Epithelial cell of proximal tubule (primary cell): ENCODE measurements around the gene GPR4. TPM values are rescaled to one million over a fixed set of nuclear protein-coding genes. Genes with fewer than 3 reads are reported as not detected.

Source experiments
- DNase-seq: peaks from one replicate; pipeline ENCODE4 v3.0.0-alpha.2; 2011; ENCODE audit warnings: low read depth
- H3K4me3 ChIP-seq: 2 replicates; pipeline ENCODE4 v1.5.1; 2011; ENCODE audit warnings: low read depth, mild to moderate bottlenecking, low read length
- total RNA-seq: library from RNA; depleted of rRNA; stranded (reverse); fragments of >200 nt; gene quantifications from 2 replicates; pipeline ENCODE4 v1.2.3, GENCODE V29; 2015
- TF ChIP-seq, protein P1 (sequence below): conservative IDR thresholded peaks from 2 replicates; pipeline ENCODE4 v1.5.1; 2012; ENCODE audit warnings: low read depth, mild to moderate bottlenecking, low read length

The GPR4 gene
- total RNA-seq, 1 donor from 2014 or later = not detected

- TF ChIP-seq, protein P1, sequence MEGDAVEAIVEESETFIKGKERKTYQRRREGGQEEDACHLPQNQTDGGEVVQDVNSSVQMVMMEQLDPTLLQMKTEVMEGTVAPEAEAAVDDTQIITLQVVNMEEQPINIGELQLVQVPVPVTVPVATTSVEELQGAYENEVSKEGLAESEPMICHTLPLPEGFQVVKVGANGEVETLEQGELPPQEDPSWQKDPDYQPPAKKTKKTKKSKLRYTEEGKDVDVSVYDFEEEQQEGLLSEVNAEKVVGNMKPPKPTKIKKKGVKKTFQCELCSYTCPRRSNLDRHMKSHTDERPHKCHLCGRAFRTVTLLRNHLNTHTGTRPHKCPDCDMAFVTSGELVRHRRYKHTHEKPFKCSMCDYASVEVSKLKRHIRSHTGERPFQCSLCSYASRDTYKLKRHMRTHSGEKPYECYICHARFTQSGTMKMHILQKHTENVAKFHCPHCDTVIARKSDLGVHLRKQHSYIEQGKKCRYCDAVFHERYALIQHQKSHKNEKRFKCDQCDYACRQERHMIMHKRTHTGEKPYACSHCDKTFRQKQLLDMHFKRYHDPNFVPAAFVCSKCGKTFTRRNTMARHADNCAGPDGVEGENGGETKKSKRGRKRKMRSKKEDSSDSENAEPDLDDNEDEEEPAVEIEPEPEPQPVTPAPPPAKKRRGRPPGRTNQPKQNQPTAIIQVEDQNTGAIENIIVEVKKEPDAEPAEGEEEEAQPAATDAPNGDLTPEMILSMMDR = peak; percentile 84
- no peak for DNase-seq
- H3K4me3 ChIP-seq = peak overlapping the region; percentile 40
Measured at GRCh38 chr19:45607071-45608029, 5.3 kb upstream of the GPR4 start.

GRCh38 chr19:45601115-45601514 lies 897 bp downstream of the GPR4 start:
- H3K4me3 ChIP-seq = no peak overlapping the region
- TF ChIP-seq, protein P1 = no peak

DNA sequence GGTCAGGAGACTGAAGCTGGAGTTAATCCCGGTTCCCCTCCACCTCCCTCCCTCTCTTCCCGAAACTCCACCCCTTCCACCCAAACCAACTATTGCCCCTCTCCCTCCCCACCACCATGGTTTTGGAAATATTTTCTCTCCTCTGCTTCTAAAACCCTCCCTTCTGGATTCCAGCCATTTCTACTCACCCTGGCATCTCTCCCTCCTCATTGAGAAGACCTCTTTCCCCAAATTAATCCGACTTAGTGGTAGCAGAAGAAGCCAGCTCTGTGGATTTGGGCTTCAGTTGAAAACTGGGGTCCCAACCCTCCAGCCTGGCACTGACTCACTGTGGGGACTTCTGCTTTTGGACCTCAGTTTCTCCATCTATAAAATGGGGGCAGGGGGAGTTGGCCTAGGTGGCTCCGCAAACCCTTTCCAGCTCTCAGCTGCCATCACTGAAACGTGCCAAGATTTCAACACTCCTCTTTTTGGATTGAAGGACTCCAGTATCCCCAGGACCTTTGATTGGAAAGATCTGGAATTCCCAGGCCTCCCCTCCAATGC lies 1.6 kb downstream of the GPR4 start:
- no peak overlapping the region for H3K4me3 ChIP-seq
- no peak for DNase-seq
- TF ChIP-seq, protein P1 = no peak

More at GRCh38 chr19:45601115-45601514, 897 bp downstream of the GPR4 start:
- DNase-seq = no peak

GRCh38 chr19:45599286-45599685 lies 2.7 kb downstream of the GPR4 start:
- TF ChIP-seq, protein P1 = no peak
- no peak overlapping the region for H3K4me3 ChIP-seq
- no peak for DNase-seq

DNA sequence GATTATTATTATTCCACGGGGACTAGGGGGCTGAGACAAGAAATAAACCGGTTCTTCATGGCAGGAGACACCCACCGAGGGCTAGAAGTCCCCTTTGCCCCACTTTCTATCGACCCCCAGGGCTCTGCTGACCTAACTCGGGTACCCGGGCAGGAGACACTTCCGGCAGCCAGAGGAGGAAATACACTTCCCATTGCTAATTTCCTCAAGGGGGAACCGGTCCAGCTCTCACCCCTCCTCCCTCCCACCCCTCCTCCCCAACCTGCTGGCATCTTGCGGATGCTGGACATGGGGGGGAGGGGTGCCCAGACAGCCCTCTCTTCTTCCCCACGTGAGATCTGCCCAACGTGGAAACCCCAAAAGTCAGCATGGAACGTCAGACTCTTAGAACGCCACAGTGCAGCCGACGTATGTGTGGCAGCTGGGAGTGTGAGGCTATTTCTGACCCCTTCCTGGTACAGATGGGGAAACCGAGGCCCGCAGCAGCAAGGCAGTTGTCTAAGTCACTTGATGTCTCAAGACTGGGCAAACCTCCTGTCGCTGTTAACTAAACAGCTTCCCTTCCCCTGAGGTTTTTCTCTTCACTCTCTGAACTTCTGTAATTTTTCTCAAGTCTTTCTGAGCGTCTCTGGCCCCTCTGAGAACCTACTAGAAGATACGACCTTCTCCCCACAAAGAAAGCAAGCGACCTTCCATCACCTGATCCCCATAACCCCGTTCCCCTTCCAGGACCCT lies 3.6 kb downstream of the GPR4 start:
- H3K4me3 ChIP-seq = no peak overlapping the region
- TF ChIP-seq, protein P1 = no peak
- DNase-seq = no peak

GRCh38 chr19:45597425-45598111 lies 4.4 kb downstream of the GPR4 start:
- no peak overlapping the region for H3K4me3 ChIP-seq
- TF ChIP-seq, protein P1 = no peak
- DNase-seq = no peak
